ENCODE measurements around the gene DGKZ.
A peak's percentile ranks its signal among the peaks of the same experiment; 100 is the strongest.

Gene DGKZ

DNA sequence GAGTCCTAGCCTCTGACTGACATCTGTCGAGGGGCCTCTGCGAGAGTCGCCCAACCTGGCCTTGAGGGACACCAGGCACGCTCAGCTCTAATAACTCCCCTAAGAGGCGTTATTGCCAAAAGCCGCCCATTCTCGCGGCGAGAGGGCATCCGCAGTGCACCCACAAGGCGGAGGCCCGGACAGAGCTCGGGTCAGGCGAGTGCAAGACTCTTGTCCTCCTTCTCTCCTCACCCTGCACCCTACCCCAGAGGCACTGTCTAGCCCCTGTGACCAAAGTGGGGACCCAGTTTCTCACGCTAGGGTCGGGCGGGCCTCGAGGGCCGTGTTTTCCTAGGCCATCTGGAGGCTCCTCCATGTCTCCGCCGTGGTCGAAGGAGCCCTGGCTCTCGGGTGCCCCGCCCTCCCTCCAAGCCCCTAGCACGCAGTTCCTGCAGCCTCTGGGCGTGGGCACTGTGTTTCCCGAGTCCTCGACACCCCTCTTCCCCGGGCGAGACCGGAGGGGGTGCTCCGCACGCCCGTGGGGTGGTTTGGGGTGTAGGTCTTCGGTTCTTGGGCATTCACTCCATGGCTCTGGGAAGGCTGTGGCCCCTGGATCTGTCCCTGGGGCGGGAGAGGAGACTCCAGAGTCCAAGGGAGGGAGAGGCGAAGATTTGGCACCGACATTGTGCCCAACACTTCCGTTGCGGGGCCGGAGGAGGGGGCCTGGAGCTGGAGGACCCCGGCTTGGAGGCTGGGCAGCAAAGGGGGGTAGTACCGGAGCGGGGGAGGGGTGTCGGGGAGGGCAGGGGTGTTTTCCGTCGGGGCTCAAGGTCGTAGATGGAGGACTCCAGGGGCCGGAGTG, 43.3 kb downstream of the DGKZ start:
- no peak overlapping the region for H3K9ac ChIP-seq (ENCODE audit: low read depth, low read length)
- no peaks in the 10 kb centered on the region for H3K36me3 ChIP-seq (ENCODE audit: control insufficient read depth, insufficient read depth, low read length)
- peak overlapping the region; percentile 65 for H3K4me3 ChIP-seq (ENCODE audit: low read depth, low read length)
- no peaks in the 10 kb centered on the region for H3K9me3 ChIP-seq (ENCODE audit: control insufficient read depth, insufficient read depth, low read length)
- peaks cover 24% of the 10 kb centered on the region for H3K4me1 ChIP-seq (ENCODE audit: control insufficient read depth, insufficient read depth, low read length)
- no peak overlapping the region for H3K27ac ChIP-seq (ENCODE audit: low read depth, low read length)
- peaks cover 63% of the 10 kb centered on the region for H3K27me3 ChIP-seq (ENCODE audit: control insufficient read depth, insufficient read depth, low read length)

GRCh38 chr11:46391186-46391577, 43.9 kb downstream of the DGKZ start:
- Histone ChIP-seq H3K9ac (ENCODE audit: low read depth, low read length) (no peak overlapping the region), H3K9me3 (ENCODE audit: control insufficient read depth, insufficient read depth, low read length) (no peaks in the 10 kb centered on the region), H3K4me1 (ENCODE audit: control insufficient read depth, insufficient read depth, low read length) (peaks cover 24% of the 10 kb centered on the region), H3K27me3 (ENCODE audit: control insufficient read depth, insufficient read depth, low read length) (peaks cover 59% of the 10 kb centered on the region), H3K4me3 (ENCODE audit: low read depth, low read length) (peak overlapping the region; percentile 67; the same call in 1 of the 2 replicates), H3K27ac (ENCODE audit: low read depth, low read length) (no peak overlapping the region), H3K36me3 (ENCODE audit: control insufficient read depth, insufficient read depth, low read length) (0 out of 2 replicates have a peak, but pooled peaks cover 4% of the 10 kb centered on the region)

DNA sequence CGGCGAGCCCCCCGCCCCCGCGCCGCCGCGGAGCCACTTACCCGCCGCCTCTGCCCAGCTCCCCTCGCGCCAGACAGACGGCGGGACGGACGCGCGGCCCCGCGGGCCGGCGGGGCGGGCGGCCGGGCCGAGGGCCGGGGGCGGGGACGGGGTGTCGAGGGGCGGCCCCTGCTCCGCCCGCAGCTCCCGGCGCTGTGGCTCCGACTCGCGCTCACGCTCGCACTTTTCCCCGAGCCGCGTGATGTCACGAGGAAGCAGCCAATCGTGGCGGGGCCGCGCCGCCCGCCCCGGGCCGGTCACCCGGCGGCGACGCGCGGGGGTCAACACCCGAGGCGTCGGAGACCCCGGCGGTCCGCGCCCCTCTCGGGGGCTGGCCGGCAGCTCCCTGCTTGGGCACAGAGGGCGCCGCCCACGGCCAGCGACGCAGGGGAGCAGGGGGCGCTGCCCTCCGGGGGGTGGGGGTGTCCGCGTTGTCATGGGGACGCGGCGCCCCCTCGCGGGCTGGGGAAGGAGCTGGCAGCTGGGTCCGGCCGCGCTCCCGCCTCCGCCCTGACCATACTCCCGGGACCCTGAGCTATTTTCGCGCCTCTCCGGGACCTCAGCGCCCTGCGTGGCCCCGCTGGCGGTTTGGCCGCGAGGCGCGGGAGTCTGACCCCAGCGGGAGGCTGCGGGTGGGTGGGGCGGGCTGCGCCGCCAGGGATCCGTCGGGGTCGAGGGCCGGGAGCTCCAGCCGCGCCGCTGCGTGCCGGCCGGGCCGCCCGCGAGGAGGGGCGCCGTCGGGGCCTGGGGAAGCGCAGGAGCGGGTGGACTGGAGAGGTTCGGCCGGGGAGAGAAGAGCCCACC, 44.5 kb downstream of the DGKZ start, which contains the start of gene CHRM4:
TSS of gene CHRM4 (minus strand) at position 199 of the 843 bp plus-strand sequence. CDS start 5,219 bp downstream, outside the sequence.
- Histone ChIP-seq H3K4me3 (ENCODE audit: low read depth, low read length) (peak within 1 kb of the TSS; percentile 67), H3K36me3 (ENCODE audit: control insufficient read depth, insufficient read depth, low read length) (peaks cover 9% of the 10 kb centered on the region; the same call in 1 of the 2 replicates), H3K9ac (ENCODE audit: low read depth, low read length) (no peak within 1 kb of the TSS)

DNA sequence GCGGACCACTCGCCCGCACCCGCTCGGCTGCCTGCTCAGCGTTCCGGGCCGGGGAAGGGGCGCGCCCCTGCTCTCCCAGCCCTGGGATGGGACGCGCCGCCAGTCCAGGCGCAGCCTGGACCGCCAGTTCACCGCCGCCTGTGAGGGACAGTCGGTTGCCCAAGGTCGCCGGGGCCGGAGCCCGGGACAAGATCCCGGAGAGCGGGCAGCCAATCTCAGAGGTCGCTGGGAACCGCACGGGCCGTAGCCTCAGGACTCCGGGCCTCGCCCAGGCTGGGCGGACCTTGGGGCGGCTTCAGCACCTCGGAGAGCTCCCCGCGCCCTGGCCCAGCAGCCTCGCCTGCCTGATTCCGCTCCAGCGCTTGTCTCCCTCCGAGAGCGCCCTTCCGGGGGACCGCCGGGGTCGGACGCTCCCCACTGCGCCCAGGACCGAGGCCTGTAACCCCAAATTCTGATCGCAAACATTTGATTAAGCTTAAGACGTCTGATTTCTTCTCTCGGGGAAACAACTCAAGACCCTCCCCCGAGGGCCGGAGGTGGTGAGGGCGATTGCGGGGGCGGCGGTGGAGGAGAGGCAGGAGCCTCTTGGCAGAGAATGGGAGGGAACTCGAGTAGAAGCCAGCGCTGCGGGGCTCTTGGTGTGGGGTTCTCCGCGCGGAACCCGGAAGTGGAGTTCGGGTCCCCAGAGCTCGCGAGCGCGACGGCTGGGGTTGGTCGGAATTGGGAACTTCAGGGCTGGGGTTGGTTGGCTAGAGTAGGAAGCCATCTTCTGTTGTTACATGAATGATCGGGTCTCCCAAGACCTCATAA, 45.4 kb downstream of the DGKZ start:
- Histone ChIP-seq H3K36me3 (ENCODE audit: control insufficient read depth, insufficient read depth, low read length) (peaks cover 17% of the 10 kb centered on the region), H3K9me3 (ENCODE audit: control insufficient read depth, insufficient read depth, low read length) (no peaks in the 10 kb centered on the region), H3K4me3 (ENCODE audit: low read depth, low read length) (peak overlapping the region; percentile 67), H3K4me1 (ENCODE audit: control insufficient read depth, insufficient read depth, low read length) (peaks cover 24% of the 10 kb centered on the region), H3K9ac (ENCODE audit: low read depth, low read length) (no peak overlapping the region), H3K27me3 (ENCODE audit: control insufficient read depth, insufficient read depth, low read length) (peaks cover 50% of the 10 kb centered on the region), H3K27ac (ENCODE audit: low read depth, low read length) (no peak overlapping the region)

More for the DNA sequence above, 44.5 kb downstream of the DGKZ start, which contains the start of gene CHRM4:
- no peaks in the 10 kb centered on the region for H3K9me3 ChIP-seq (ENCODE audit: control insufficient read depth, insufficient read depth, low read length)
- H3K4me1 ChIP-seq (ENCODE audit: control insufficient read depth, insufficient read depth, low read length), result peaks cover 24% of the 10 kb centered on the region
- no peak within 1 kb of the TSS for H3K27ac ChIP-seq (ENCODE audit: low read depth, low read length)
- H3K27me3 ChIP-seq (ENCODE audit: control insufficient read depth, insufficient read depth, low read length), result peaks cover 58% of the 10 kb centered on the region

DNA sequence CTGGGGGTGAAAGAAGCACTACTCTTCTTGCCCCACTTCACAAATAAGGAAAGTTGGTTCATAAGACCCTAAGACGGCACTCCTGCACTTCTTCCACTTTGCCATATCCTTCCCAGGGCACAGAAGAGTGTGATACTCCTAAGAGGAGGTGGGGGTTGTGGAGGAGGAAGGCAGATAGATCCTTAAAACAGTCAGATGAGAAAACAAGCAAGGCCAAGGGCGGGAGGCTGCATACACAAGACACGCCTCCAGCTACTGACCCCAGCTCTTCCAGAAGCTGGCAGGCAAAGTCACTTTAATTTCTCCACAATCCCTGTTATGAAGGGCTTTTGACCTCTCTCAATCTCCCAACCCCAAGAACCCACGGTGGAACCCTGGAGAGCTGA, 46.0 kb downstream of the DGKZ start:
- peaks cover 19% of the 10 kb centered on the region for H3K36me3 ChIP-seq (ENCODE audit: control insufficient read depth, insufficient read depth, low read length)
- peaks cover 44% of the 10 kb centered on the region for H3K27me3 ChIP-seq (ENCODE audit: control insufficient read depth, insufficient read depth, low read length)
- no peaks in the 10 kb centered on the region for H3K9me3 ChIP-seq (ENCODE audit: control insufficient read depth, insufficient read depth, low read length)
- peaks cover 21% of the 10 kb centered on the region for H3K4me1 ChIP-seq (ENCODE audit: control insufficient read depth, insufficient read depth, low read length)
- no peak overlapping the region for H3K27ac ChIP-seq (ENCODE audit: low read depth, low read length)
- H3K9ac ChIP-seq (ENCODE audit: low read depth, low read length), result no peak overlapping the region
- peak overlapping the region; percentile 67 for H3K4me3 ChIP-seq (ENCODE audit: low read depth, low read length)

DNA sequence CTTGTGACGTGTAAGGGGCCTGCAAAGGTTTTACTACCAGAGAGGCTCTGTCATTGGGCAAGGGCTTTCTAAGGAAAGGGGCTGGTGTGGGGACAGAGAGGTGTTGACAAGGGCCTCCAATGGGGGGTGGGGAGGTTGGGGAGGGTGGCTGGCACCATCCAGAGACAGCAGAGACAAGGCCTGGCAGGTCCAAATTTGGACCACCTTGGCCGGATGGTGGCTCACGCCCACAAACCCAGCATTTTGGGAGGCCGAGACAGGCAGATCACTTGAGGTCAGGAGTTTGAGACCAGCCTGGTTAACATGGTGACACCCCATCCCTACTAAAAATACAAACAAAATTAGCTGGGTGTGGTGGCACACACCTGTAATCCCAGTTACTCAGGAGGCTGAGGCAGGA, 46.5 kb downstream of the DGKZ start:
- no peak overlapping the region for H3K9ac ChIP-seq (ENCODE audit: low read depth, low read length)
- no peak overlapping the region for H3K27ac ChIP-seq (ENCODE audit: low read depth, low read length)

DNA sequence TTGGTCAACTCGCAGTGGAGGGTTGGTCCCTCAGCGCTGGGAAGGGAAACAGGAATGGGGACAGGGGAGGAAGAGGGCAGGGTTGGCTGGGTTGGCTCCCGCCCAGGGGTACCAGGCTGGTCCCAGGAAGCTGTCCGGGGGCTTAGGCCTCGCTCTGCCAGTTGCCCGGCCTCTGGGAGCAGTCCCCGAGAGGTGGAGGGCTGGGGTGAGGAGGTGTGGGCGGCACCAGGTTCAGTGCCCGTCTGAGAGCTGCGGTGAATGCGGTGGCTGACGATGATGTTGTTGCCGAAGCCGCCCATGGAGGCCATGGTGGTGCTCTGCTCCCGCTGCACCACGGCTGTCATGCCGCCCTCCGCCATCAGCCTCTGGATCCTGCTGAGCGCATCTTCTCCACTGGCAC, 50.3 kb downstream of the DGKZ start:
- no peak overlapping the region for H3K27ac ChIP-seq (ENCODE audit: low read depth, low read length)
- H3K4me1 ChIP-seq (ENCODE audit: control insufficient read depth, insufficient read depth, low read length), result no peaks in the 10 kb centered on the region
- no peaks in the 10 kb centered on the region for H3K9me3 ChIP-seq (ENCODE audit: control insufficient read depth, insufficient read depth, low read length)
- peaks cover 7% of the 10 kb centered on the region for H3K27me3 ChIP-seq (ENCODE audit: control insufficient read depth, insufficient read depth, low read length)
- no peak overlapping the region for H3K9ac ChIP-seq (ENCODE audit: low read depth, low read length)
- no peak overlapping the region for H3K4me3 ChIP-seq (ENCODE audit: low read depth, low read length)
- peaks cover 19% of the 10 kb centered on the region for H3K36me3 ChIP-seq (ENCODE audit: control insufficient read depth, insufficient read depth, low read length)

More for the DNA sequence above, 46.5 kb downstream of the DGKZ start:
- Histone ChIP-seq H3K4me1 (ENCODE audit: control insufficient read depth, insufficient read depth, low read length) (peaks cover 16% of the 10 kb centered on the region), H3K9me3 (ENCODE audit: control insufficient read depth, insufficient read depth, low read length) (no peaks in the 10 kb centered on the region), H3K4me3 (ENCODE audit: low read depth, low read length) (no peak overlapping the region), H3K36me3 (ENCODE audit: control insufficient read depth, insufficient read depth, low read length) (peaks cover 19% of the 10 kb centered on the region), H3K27me3 (ENCODE audit: control insufficient read depth, insufficient read depth, low read length) (peaks cover 38% of the 10 kb centered on the region)

GRCh38 chr11:46402957-46403902, 56.0 kb downstream of the DGKZ start:
- Histone ChIP-seq H3K4me1 (ENCODE audit: control insufficient read depth, insufficient read depth, low read length) (no peaks in the 10 kb centered on the region), H3K9ac (ENCODE audit: low read depth, low read length) (no peak overlapping the region), H3K9me3 (ENCODE audit: control insufficient read depth, insufficient read depth, low read length) (no peaks in the 10 kb centered on the region), H3K4me3 (ENCODE audit: low read depth, low read length) (no peak overlapping the region), H3K27ac (ENCODE audit: low read depth, low read length) (no peak overlapping the region), H3K27me3 (ENCODE audit: control insufficient read depth, insufficient read depth, low read length) (no peaks in the 10 kb centered on the region), H3K36me3 (ENCODE audit: control insufficient read depth, insufficient read depth, low read length) (peaks cover 29% of the 10 kb centered on the region)

DNA sequence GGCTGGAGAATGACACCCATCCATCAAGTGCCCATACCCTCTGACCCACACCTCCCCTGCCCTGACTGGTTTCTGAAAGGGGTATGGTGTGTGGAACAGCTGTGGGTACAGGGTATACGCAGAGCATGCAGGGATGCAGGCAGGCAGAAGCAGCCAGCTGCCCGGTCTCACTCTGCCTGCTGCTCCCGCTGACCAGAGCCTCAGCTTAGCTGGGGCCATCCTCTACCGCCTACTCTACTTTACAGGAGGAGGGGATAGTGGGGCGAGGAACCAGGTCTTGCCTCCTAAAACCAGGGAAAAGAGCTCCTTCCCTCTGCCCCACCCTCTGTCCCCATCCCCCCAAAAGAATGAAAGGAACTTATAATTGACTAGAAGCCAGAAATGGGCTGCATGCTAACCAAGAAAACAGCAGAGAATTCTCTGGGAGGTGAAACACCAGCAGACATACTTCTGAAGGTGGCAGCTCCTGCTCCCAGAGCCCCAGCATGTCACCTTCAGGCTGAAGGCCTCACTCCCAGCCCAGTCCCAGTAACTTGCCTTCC, 57.3 kb downstream of the DGKZ start:
- H3K27me3 ChIP-seq (ENCODE audit: control insufficient read depth, insufficient read depth, low read length), result no peaks in the 10 kb centered on the region
- peaks cover 39% of the 10 kb centered on the region for H3K36me3 ChIP-seq (ENCODE audit: control insufficient read depth, insufficient read depth, low read length)
- no peak overlapping the region for H3K4me3 ChIP-seq (ENCODE audit: low read depth, low read length)

More for the DNA sequence above, 57.3 kb downstream of the DGKZ start:
- H3K9me3 ChIP-seq (ENCODE audit: control insufficient read depth, insufficient read depth, low read length), result no peaks in the 10 kb centered on the region
- H3K4me1 ChIP-seq (ENCODE audit: control insufficient read depth, insufficient read depth, low read length), result no peaks in the 10 kb centered on the region
- H3K27ac ChIP-seq (ENCODE audit: low read depth, low read length), result no peak overlapping the region
- no peak overlapping the region for H3K9ac ChIP-seq (ENCODE audit: low read depth, low read length)
